Neuronal stem cell (in vitro differentiated cells): ENCODE measurements around the gene FANCG.

ENCODE experiments used
- DNase-seq: peaks from one replicate; pipeline ENCODE4 v3.0.0-alpha.2; 2013; ENCODE audit warnings: low spot score
- H2AFZ ChIP-seq: one replicate; pipeline ENCODE4 v1.6.1; 2013; ENCODE audit warnings: mild to moderate bottlenecking, low read length, inconsistent platforms
- H2AK5ac ChIP-seq: 2 replicates; pipeline ENCODE4 v1.6.1; 2013; ENCODE audit warnings: low read depth, mild to moderate bottlenecking, inconsistent platforms, low read length, moderate library complexity, mixed read lengths
- H2BK120ac ChIP-seq: 2 replicates; pipeline ENCODE4 v1.6.1; 2013; ENCODE audit warnings: low read depth, mild to moderate bottlenecking, inconsistent platforms, low read length, moderate library complexity, mixed read lengths
- H2BK12ac ChIP-seq: one replicate; pipeline ENCODE4 v1.6.1; 2013; ENCODE audit warnings: low read length, inconsistent platforms
- H2BK15ac ChIP-seq: 2 replicates; pipeline ENCODE4 v1.6.1; 2013; ENCODE audit warnings: mild to moderate bottlenecking, low read length, inconsistent platforms, mixed read lengths
- H2BK5ac ChIP-seq: one replicate; pipeline ENCODE4 v1.6.1; 2013; ENCODE audit warnings: inconsistent platforms, mild to moderate bottlenecking, low read length, moderate library complexity
- H3K14ac ChIP-seq: one replicate; pipeline ENCODE4 v1.6.1; 2013; ENCODE audit warnings: low read length, inconsistent platforms
- H3K18ac ChIP-seq: 2 replicates; pipeline ENCODE4 v1.6.1; 2013; ENCODE audit warnings: low read length, inconsistent platforms
- H3K23ac ChIP-seq: 2 replicates; pipeline ENCODE4 v1.6.1; 2013; ENCODE audit warnings: low read depth, mild to moderate bottlenecking, mixed read lengths, low read length, inconsistent platforms; ENCODE audit not compliant: poor library complexity
- H3K27ac ChIP-seq: replicated peaks from 3 replicates; pipeline ENCODE4 v1.5.1; 2013; ENCODE audit warnings: low read length, inconsistent platforms
- H3K27me3 ChIP-seq, 3 experiments: 2 replicates each; pipeline ENCODE4 v1.6.1; 2013; ENCODE audit warnings: low read length in 3 of 3, mild to moderate bottlenecking in 2 of 3, inconsistent platforms in 1 of 3, low read depth in 1 of 3, mixed read lengths in 1 of 3, moderate library complexity in 1 of 3; ENCODE audit not compliant: control insufficient read depth in 3 of 3, insufficient read depth in 3 of 3
- H3K36me3 ChIP-seq, 2 donors: replicated peaks in 1 of 2; 2 replicates each; pipeline ENCODE4 v1.6.1; 2013; ENCODE audit warnings: low read length in 2 of 2; ENCODE audit not compliant: control insufficient read depth in 2 of 2, insufficient read depth in 2 of 2
- H3K4ac ChIP-seq: 2 replicates; pipeline ENCODE4 v1.6.1; 2013; ENCODE audit warnings: inconsistent platforms, mild to moderate bottlenecking, low read length, moderate library complexity
- H3K4me1 ChIP-seq, 2 donors: 1 replicate in 1 of 2; 2 replicates in 1 of 2; pipeline ENCODE4 v1.6.1; 2013; ENCODE audit warnings: low read length in 2 of 2, low read depth in 1 of 2; ENCODE audit not compliant: control insufficient read depth in 2 of 2, insufficient read depth in 1 of 2
- H3K4me2 ChIP-seq: one replicate; pipeline ENCODE4 v1.6.1; 2013; ENCODE audit warnings: mild to moderate bottlenecking, low read length, inconsistent platforms; ENCODE audit not compliant: insufficient read depth, poor library complexity, severe bottlenecking
- H3K4me3 ChIP-seq, 2 donors: 2 replicates each; pipeline ENCODE4 v1.5.1; 2013; ENCODE audit warnings: low read length in 2 of 2, mild to moderate bottlenecking in 2 of 2, inconsistent platforms in 1 of 2, moderate library complexity in 1 of 2
- H3K79me1 ChIP-seq: one replicate; pipeline ENCODE4 v1.6.1; 2013; ENCODE audit warnings: low read depth, mild to moderate bottlenecking, inconsistent platforms, low read length, moderate library complexity
- H3K9ac ChIP-seq: one replicate; pipeline ENCODE4 v1.6.1; 2013; ENCODE audit warnings: mild to moderate bottlenecking, low read depth, low read length, inconsistent platforms; ENCODE audit not compliant: poor library complexity
- H3K9me3 ChIP-seq, 2 donors: replicated peaks in 1 of 2; 2 replicates each; pipeline versions ENCODE3 to v1.6.1; 2013; ENCODE audit warnings: low read length in 2 of 2, mild to moderate bottlenecking in 2 of 2, inconsistent platforms in 1 of 2, low read depth in 1 of 2, mixed read lengths in 1 of 2, moderate library complexity in 1 of 2; ENCODE audit not compliant: control insufficient read depth in 2 of 2, insufficient read depth in 1 of 2
- H4K8ac ChIP-seq: one replicate; pipeline ENCODE4 v1.6.1; 2013; ENCODE audit warnings: low read depth, mild to moderate bottlenecking, inconsistent platforms, low read length, moderate library complexity
- H4K91ac ChIP-seq: one replicate; pipeline ENCODE4 v1.6.1; 2013; ENCODE audit warnings: low read length, low read depth, mild to moderate bottlenecking, inconsistent platforms; ENCODE audit not compliant: poor library complexity
- WGBS, 2 donors: extraction: QIAGEN DNeasy Blood & Tissue Kit; methylation state at CpG; one replicate each; pipeline ENCODE4 v1.1.7; 2013; ENCODE audit warnings: missing lambda C conversion rate in 2 of 2, mixed read lengths in 1 of 2; ENCODE audit not compliant: insufficient read length in 2 of 2, insufficient replicate concordance in 1 of 2; ENCODE audit errors: extremely low coverage in 2 of 2; 5-methylcytosine and 5-hydroxymethylcytosine counted together

FANCG gene

DNA sequence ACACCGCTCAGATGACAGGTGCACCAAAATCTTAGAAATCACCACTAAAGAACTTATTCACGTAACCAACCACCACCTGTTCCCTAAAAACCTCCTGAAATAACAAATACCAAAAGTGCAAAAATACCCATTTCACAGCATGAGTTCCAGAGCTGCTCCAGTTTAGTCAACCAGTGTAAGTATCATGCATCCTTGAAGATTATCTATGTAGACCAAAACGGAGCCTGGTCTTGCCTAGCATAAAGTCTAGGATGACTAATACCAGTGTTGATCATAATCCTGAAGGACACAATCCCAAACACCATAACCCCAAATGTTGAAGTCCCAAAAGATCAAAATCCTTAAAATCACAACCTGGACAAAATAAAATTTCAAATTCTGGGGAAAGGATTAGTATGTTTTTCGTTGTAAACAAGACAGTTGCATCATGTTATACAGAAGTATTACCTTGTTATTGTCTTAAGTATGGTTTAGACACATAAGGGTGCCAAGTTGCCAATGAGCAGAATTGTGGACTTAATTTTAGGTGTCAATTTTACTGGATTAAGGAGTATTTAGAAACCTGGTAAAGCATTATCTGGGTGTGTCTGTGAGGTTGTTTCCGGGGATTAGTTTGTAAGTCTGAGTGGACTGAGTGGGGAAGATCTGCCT is 25.4 kb downstream of the FANCG start:
- H3K79me1 ChIP-seq = no peaks in the 10 kb centered on the region
- H3K27me3 ChIP-seq = no peaks in the 10 kb centered on the region
- H3K4me2 ChIP-seq = no peak overlapping the region
- H2BK5ac ChIP-seq = no peak overlapping the region
- no peak overlapping the region for H2AK5ac ChIP-seq
- no peak overlapping the region for H2AFZ ChIP-seq
- no peak for DNase-seq
- H4K91ac ChIP-seq = no peak overlapping the region
- H3K14ac ChIP-seq = no peak overlapping the region
- no peak overlapping the region for H4K8ac ChIP-seq
- H3K4me3 ChIP-seq = no peak overlapping the region
- H3K36me3 ChIP-seq = peaks cover 40 to 98% of the 10 kb centered on the region in 2 donors
- no peak overlapping the region for H3K27ac ChIP-seq
- H2BK120ac ChIP-seq = no peak overlapping the region
- no peak overlapping the region for H2BK12ac ChIP-seq
- peaks cover 0 to 3% of the 10 kb centered on the region in 2 donors for H3K9me3 ChIP-seq
- H3K18ac ChIP-seq = no peak overlapping the region
- no peak overlapping the region for H3K9ac ChIP-seq
- no CpG with 5 or more reads among the region's 5 CpGs for WGBS, 2 donors
- no peak overlapping the region for H2BK15ac ChIP-seq
- no peak overlapping the region for H3K4ac ChIP-seq
- H3K23ac ChIP-seq = no peak overlapping the region
- H3K4me1 ChIP-seq = no peaks in the 10 kb centered on the region

- Histone ChIP-seq H3K4me1 (no peaks in the 10 kb centered on the region), H3K23ac (no peak overlapping the region), H3K27ac (no peak overlapping the region), H3K4me3 (no peak overlapping the region), H3K14ac (no peak overlapping the region), H4K8ac (no peak overlapping the region), H3K9ac (no peak overlapping the region), H2BK12ac (no peak overlapping the region), H4K91ac (no peak overlapping the region), H3K4me2 (no peak overlapping the region), H2BK5ac (no peak overlapping the region), H2BK15ac (no peak overlapping the region), H3K36me3 (peaks cover 15 to 84% of the 10 kb centered on the region in 2 donors), H2AK5ac (no peak overlapping the region), H3K27me3 (no peaks in the 10 kb centered on the region), H2BK120ac (no peak overlapping the region), H3K79me1 (no peaks in the 10 kb centered on the region), H3K18ac (no peak overlapping the region), H3K4ac (no peak overlapping the region), H3K9me3 (peaks cover 0 to 2% of the 10 kb centered on the region in 2 donors), H2AFZ (no peak overlapping the region)
- WGBS, 2 donors = no CpG with 5 or more reads among the region's 7 CpGs
- DNase-seq = peak; percentile 41
These were observed 28.4 kb downstream of the FANCG start for GRCh38 chr9:35051069-35051967.

DNA sequence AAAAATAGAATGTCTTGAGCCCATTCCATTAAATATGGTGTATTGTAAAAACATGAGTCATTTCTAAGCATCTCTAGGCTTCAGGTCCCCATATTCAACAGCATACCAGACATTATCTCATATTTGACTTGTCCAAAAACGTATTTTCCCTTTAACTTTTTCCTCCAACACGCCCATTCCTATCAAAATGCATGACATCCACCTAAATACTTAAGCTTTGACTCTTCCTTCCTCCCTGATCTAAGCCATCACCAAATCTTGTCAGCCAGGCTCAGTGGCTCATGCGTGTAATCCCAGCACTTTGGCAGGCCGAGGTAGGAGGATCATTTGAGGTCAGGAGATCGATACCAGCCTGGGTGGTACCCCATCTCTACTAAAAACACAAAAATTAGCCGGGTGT is 31.2 kb downstream of the FANCG start:
- H3K14ac ChIP-seq = no peak overlapping the region
- H3K4ac ChIP-seq = no peak overlapping the region
- no peak overlapping the region for H2BK15ac ChIP-seq
- H3K4me3 ChIP-seq = no peak overlapping the region
- no peak for DNase-seq
- H3K27ac ChIP-seq = no peak overlapping the region
- no peak overlapping the region for H2BK5ac ChIP-seq
- no peak overlapping the region for H3K4me2 ChIP-seq
- H4K8ac ChIP-seq = no peak overlapping the region
- H3K36me3 ChIP-seq = peaks cover 7 to 68% of the 10 kb centered on the region in 2 donors
- no peaks in the 10 kb centered on the region for H3K79me1 ChIP-seq
- H2AFZ ChIP-seq = no peak overlapping the region
- no peak overlapping the region for H2BK12ac ChIP-seq
- H4K91ac ChIP-seq = no peak overlapping the region
- H3K9me3 ChIP-seq = no peaks in the 10 kb centered on the region
- H3K4me1 ChIP-seq = peaks cover 0 to 5% of the 10 kb centered on the region in 2 donors
- H3K18ac ChIP-seq = no peak overlapping the region
- no peak overlapping the region for H3K23ac ChIP-seq
- no peak overlapping the region for H2BK120ac ChIP-seq
- H2AK5ac ChIP-seq = no peak overlapping the region
- no peak overlapping the region for H3K9ac ChIP-seq
- 100% methylated on average over 2 of the region's 6 CpGs for whole genome bisulfite sequencing, 2 donors
- H3K27me3 ChIP-seq = no peaks in the 10 kb centered on the region

- Histone ChIP-seq H3K27ac (no peak overlapping the region), H2BK15ac (no peak overlapping the region), H4K91ac (no peak overlapping the region), H3K4me3 (no peak overlapping the region), H3K9me3 (no peaks in the 10 kb centered on the region), H3K18ac (no peak overlapping the region), H3K36me3 (peaks cover 1 to 43% of the 10 kb centered on the region in 2 donors), H4K8ac (no peak overlapping the region), H3K27me3 (no peaks in the 10 kb centered on the region), H3K4me1 (peaks cover 0 to 5% of the 10 kb centered on the region in 2 donors), H3K9ac (no peak overlapping the region), H3K4me2 (no peak overlapping the region), H3K14ac (no peak overlapping the region), H2AFZ (no peak overlapping the region), H3K4ac (no peak overlapping the region), H2BK12ac (no peak overlapping the region), H3K79me1 (no peaks in the 10 kb centered on the region), H2BK5ac (no peak overlapping the region), H2AK5ac (no peak overlapping the region), H3K23ac (no peak overlapping the region), H2BK120ac (no peak overlapping the region)
- no CpG with 5 or more reads among the region's 3 CpGs for WGBS, 2 donors
- DNase-seq = no peak
These were observed 35.7 kb downstream of the FANCG start for GRCh38 chr9:35044071-35044470.
